B cell (primary cell): Measurements from ENCODE around the gene CTSA. TPM values are rescaled to one million over a fixed set of nuclear protein-coding genes. Genes with fewer than 3 reads are reported as not detected.

Experiments
- ATAC-seq: fragments of 200-7000 bp; cut with Tn5 transposase; one replicate; pipeline ENCODE4 v1.10.0; 2021; ENCODE audit warnings: low read depth, mild to moderate bottlenecking, moderate number of reproducible peaks, moderate library complexity
- CTCF ChIA-PET: fragments of 350-600 bp; sonication (Branson Sonifier 250); formaldehyde crosslinking; loops from one replicate; lab custom pipeline; 2021; ENCODE audit warnings: antibody characterized with exemption, inconsistent platforms; lab: Charles Lee
- POLR2A ChIA-PET: fragments of 350-600 bp; sonication (Branson Sonifier 250); formaldehyde crosslinking; loops from one replicate; lab custom pipeline; 2021; ENCODE audit warnings: antibody characterized with exemption; lab: Charles Lee
- DNase-seq: peaks from one replicate; pipeline ENCODE4 v3.0.0; 2013
- H2AFZ ChIP-seq: 2 replicates; pipeline ENCODE4 v1.6.1; 2012; ENCODE audit warnings: mild to moderate bottlenecking, low read depth, low read length; ENCODE audit not compliant: insufficient read depth, poor library complexity, severe bottlenecking
- H3K27ac ChIP-seq, 2 donors: 1 replicate in 1 of 2; 2 replicates in 1 of 2; pipeline ENCODE4 v1.5.1; 2012 to 2013; ENCODE audit warnings: low read length in 2 of 2, mild to moderate bottlenecking in 2 of 2, moderate library complexity in 1 of 2
- H3K27me3 ChIP-seq, 4 experiments: fragments of 200-600 bp in 1 of 4; sonication (generic) in 1 of 4; replicated peaks in 1 of 4; 1 replicate in 2 of 4; 2 replicates in 2 of 4; pipeline versions ENCODE4 v1.6.1 to v1.7.0; 2013 to 2016; ENCODE audit warnings: low read length in 3 of 4, mild to moderate bottlenecking in 2 of 4, mixed read lengths in 1 of 4, moderate library complexity in 1 of 4; ENCODE audit not compliant: insufficient read depth in 4 of 4, control insufficient read depth in 3 of 4; ENCODE audit errors: control extremely low read depth in 1 of 4
- H3K36me3 ChIP-seq, 2 experiments: replicated peaks in 1 of 2; 1 replicate in 1 of 2; 2 replicates in 1 of 2; pipeline versions ENCODE4 v1.6.1 to v1.7.1; 2013; ENCODE audit warnings: low read length in 1 of 2; ENCODE audit not compliant: insufficient read depth in 2 of 2, control insufficient read depth in 1 of 2; ENCODE audit errors: control extremely low read depth in 1 of 2, extremely low read depth in 1 of 2
- H3K4me1 ChIP-seq, 2 donors: fragments of 200-600 bp in 1 of 2; sonication (generic) in 1 of 2; 1 replicate in 1 of 2; 2 replicates in 1 of 2; pipeline versions ENCODE4 v1.5.1 to v1.6.1; 2013 to 2017; ENCODE audit warnings: low read length in 2 of 2; ENCODE audit not compliant: control insufficient read depth in 2 of 2, insufficient read depth in 2 of 2
- H3K4me2 ChIP-seq: replicated peaks from 2 replicates; pipeline ENCODE3; 2012; ENCODE audit warnings: mild to moderate bottlenecking, low read depth, low read length; ENCODE audit not compliant: poor library complexity, severe bottlenecking
- H3K4me3 ChIP-seq, 5 experiments: fragments of 200-600 bp in 1 of 5; sonication (generic) in 1 of 5; 1 replicate in 3 of 5; 2 replicates in 2 of 5; pipeline versions ENCODE4 v1.5.1 to v1.7.0; 2011 to 2016; ENCODE audit warnings: low read length in 4 of 5, mild to moderate bottlenecking in 4 of 5, low read depth in 2 of 5, control low read depth in 1 of 5, moderate library complexity in 1 of 5; ENCODE audit not compliant: insufficient read depth in 1 of 5; ENCODE audit errors: control extremely low read depth in 1 of 5, extremely low read depth in 1 of 5
- H3K79me2 ChIP-seq: fragments of 200-600 bp; sonication (generic); one replicate; pipeline ENCODE4 v1.6.0; 2016; ENCODE audit warnings: low read length; ENCODE audit not compliant: control insufficient read depth, insufficient read depth
- H3K9ac ChIP-seq: fragments of 200-600 bp; sonication (generic); 2 replicates; pipeline ENCODE4 v1.6.1; 2017; ENCODE audit warnings: mild to moderate bottlenecking, low read length, moderate library complexity
- H3K9me3 ChIP-seq, 3 donors: one replicate each; pipeline versions ENCODE4 v1.6.1 to v1.7.1; 2013; ENCODE audit warnings: low read length in 2 of 3; ENCODE audit not compliant: control insufficient read depth in 2 of 3, insufficient read depth in 1 of 3; ENCODE audit errors: control extremely low read depth in 1 of 3
- H4K20me1 ChIP-seq: 2 replicates; pipeline ENCODE4 v1.6.0; 2012; ENCODE audit warnings: mild to moderate bottlenecking, low read length; ENCODE audit not compliant: insufficient read depth, control insufficient read depth, poor library complexity, severe bottlenecking
- H3K27ac Mint-ChIP-seq: one replicate; pipeline ENCODE4 v1.8.0; 2021; ENCODE audit warnings: mixed read lengths
- H3K27me3 Mint-ChIP-seq: one replicate; pipeline ENCODE4 v1.8.0; 2021; ENCODE audit warnings: mixed read lengths
- H3K4me1 Mint-ChIP-seq: one replicate; pipeline ENCODE4 v1.8.0; 2021; ENCODE audit warnings: mixed read lengths
- H3K4me3 Mint-ChIP-seq: one replicate; pipeline ENCODE4 v1.8.0; 2021; ENCODE audit warnings: mixed read lengths
- H3K9me3 Mint-ChIP-seq: one replicate; pipeline ENCODE4 v1.8.0; 2022; ENCODE audit warnings: mixed read lengths; ENCODE audit not compliant: insufficient read depth
- EZH2 ChIP-seq: IDR thresholded peaks from 2 replicates; pipeline ENCODE4 v1.6.1; 2012; ENCODE audit warnings: borderline replicate concordance, low read depth, mild to moderate bottlenecking, moderate library complexity, low read length; ENCODE audit not compliant: insufficient read depth, poor library complexity, severe bottlenecking
- WGBS: methylation state at CpG from one replicate; pipeline ENCODE4 v1.1.5; 2013; ENCODE audit warnings: missing lambda C conversion rate; ENCODE audit not compliant: insufficient coverage; 5-methylcytosine and 5-hydroxymethylcytosine counted together
- intact Hi-C: fragments of 100-400 bp; cut with micrococcal nuclease; formaldehyde crosslinking; loops from one replicate; pipeline ENCODE4 v1.10.0; 2022
- polyA plus RNA-seq: library from polyadenylated mRNA; depleted of rRNA; stranded (reverse); fragments of >200 nt; gene quantifications from 2 replicates; pipeline ENCODE4 v1.2.3, GENCODE V29; 2012
- total RNA-seq, 2 donors: library from RNA; stranded (reverse); fragments of 120-200 nt in 1 of 2; gene quantifications; 1 replicate in 1 of 2; 2 replicates in 1 of 2; pipeline versions ENCODE4 v1.2.3 to v1.2.4, GENCODE V29; 2013 to 2022
- TF ChIP-seq, protein P1 (sequence below): fragments of 200-600 bp; IDR thresholded peaks from one replicate; pipeline ENCODE4 v1.8.0; 2022; ENCODE audit warnings: antibody characterized with exemption, mild to moderate bottlenecking

CTSA gene
- total and polyA plus RNA-seq, 2 donors (not counting 1 experiment from before 2014, with no cell fraction given): 100 to 107 TPM

- no peaks in the 10 kb centered on the region for H3K27me3 Mint-ChIP-seq
- no peak for ATAC-seq
- H3K27me3 ChIP-seq: no peaks in the 10 kb centered on the region
- no peak overlapping the region for H3K27ac ChIP-seq
- CTCF ChIA-PET: interaction anchor here (1.0 kb wide), 1 partner anchor 17 kb away, joined by 7 read pairs; no protein-coding TSS in a partner anchor
- H3K9me3 Mint-ChIP-seq: no peaks in the 10 kb centered on the region
- peaks cover 11% of the 10 kb centered on the region for H3K4me1 Mint-ChIP-seq
- intact Hi-C loops: no loop called here
- H3K9ac ChIP-seq: no peak overlapping the region
- no peaks in the 10 kb centered on the region for H4K20me1 ChIP-seq
- peaks cover 0 to 12% of the 10 kb centered on the region in 2 donors for H3K4me1 ChIP-seq
- H3K4me3 ChIP-seq: no peak overlapping the region
- DNase-seq: no peak
- no peak overlapping the region for H3K27ac Mint-ChIP-seq
- no peak for TF ChIP-seq EZH2
- TF ChIP-seq, protein P1, sequence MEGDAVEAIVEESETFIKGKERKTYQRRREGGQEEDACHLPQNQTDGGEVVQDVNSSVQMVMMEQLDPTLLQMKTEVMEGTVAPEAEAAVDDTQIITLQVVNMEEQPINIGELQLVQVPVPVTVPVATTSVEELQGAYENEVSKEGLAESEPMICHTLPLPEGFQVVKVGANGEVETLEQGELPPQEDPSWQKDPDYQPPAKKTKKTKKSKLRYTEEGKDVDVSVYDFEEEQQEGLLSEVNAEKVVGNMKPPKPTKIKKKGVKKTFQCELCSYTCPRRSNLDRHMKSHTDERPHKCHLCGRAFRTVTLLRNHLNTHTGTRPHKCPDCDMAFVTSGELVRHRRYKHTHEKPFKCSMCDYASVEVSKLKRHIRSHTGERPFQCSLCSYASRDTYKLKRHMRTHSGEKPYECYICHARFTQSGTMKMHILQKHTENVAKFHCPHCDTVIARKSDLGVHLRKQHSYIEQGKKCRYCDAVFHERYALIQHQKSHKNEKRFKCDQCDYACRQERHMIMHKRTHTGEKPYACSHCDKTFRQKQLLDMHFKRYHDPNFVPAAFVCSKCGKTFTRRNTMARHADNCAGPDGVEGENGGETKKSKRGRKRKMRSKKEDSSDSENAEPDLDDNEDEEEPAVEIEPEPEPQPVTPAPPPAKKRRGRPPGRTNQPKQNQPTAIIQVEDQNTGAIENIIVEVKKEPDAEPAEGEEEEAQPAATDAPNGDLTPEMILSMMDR: no peak
- H3K79me2 ChIP-seq: no peaks in the 10 kb centered on the region
- H3K4me2 ChIP-seq: no peak overlapping the region
- no peak overlapping the region for H3K4me3 Mint-ChIP-seq
- no peak overlapping the region for H2AFZ ChIP-seq
- WGBS: 96% methylated on average over 7 of the region's 8 CpGs
- no peaks in the 10 kb centered on the region for H3K36me3 ChIP-seq
- no peaks in the 10 kb centered on the region for H3K9me3 ChIP-seq
- POLR2A ChIA-PET: no interaction called here
These were observed 14.5 kb downstream of the CTSA start for GRCh38 chr20:45905505-45906079.

DNA sequence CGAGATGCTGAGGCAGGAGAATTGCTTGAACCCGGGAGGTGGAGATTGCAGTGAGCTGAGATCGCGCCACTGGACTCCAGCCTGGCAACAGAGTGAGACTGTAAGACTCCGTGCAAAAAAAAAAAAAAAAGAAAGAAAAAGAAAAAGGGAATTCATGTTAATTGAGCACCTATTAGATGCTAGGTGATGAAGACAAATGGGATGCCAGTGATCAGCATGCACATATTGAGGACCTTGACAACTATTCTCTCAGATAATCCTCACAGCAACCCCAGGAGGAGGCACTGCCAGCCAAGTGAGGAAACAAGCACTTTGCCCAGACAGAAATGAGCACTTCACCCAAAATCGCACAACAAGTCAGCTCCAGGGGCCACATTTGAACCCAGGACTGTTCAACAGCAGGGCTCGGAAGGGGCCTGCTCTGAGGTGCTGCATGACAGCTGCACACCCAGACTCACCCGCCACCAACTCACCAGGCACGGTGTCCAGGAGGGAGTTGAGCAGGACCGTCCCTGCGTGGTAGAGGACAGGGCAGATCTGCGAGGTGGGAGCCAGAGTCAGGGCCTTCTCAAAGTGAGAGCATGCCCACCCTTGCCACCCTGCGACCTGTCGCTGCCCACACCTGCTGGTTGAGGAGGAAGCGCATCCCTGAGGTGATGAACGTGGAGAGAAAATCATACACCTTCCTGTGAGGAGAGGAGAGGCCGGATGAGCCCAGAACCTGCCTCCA, 16.2 kb downstream of the CTSA start:
- Histone ChIP-seq H3K9me3 (peaks cover 0 to 11% (median 0%) of the 10 kb centered on the region in 3 donors), H3K4me3 (no peak overlapping the region), H4K20me1 (no peaks in the 10 kb centered on the region), H2AFZ (no peak overlapping the region), H3K27me3 (peaks cover 0 to 11% (median 5%) of the 10 kb centered on the region in 4 experiments), H3K27ac (no peak overlapping the region), H3K79me2 (no peaks in the 10 kb centered on the region), H3K9ac (no peak overlapping the region), H3K4me1 (peaks cover 13 to 26% of the 10 kb centered on the region in 2 donors), H3K36me3 (no peaks in the 10 kb centered on the region), H3K4me2 (no peak overlapping the region)
- POLR2A ChIA-PET: no interaction called here
- Mint-ChIP-seq H3K4me3 (no peak overlapping the region), H3K4me1 (peaks cover 25% of the 10 kb centered on the region), H3K9me3 (no peaks in the 10 kb centered on the region), H3K27ac (no peak overlapping the region), H3K27me3 (peaks cover 2% of the 10 kb centered on the region)
- intact Hi-C loops: no loop called here
- 97% methylated on average over 14 of the region's 17 CpGs for WGBS
- no peak for TF ChIP-seq EZH2
- TF ChIP-seq, protein P1: no peak
- ATAC-seq (no peak), DNase-seq (no peak)
- CTCF ChIA-PET: no interaction called here
